HEK293 (cell line): ENCODE measurements around the gene TMPRSS4.

Source experiments
- CTCF ChIA-PET: fragments of 350-600 bp; formaldehyde crosslinking; extraction: SDS; loops from one replicate; lab custom pipeline; 2021; ENCODE audit warnings: antibody characterized with exemption; lab: Yijun Ruan, JAX
- POLR2A ChIA-PET: fragments of 300-600 bp; formaldehyde crosslinking; extraction: SDS; loops from one replicate; lab custom pipeline; 2020; ENCODE audit warnings: antibody characterized with exemption, inconsistent platforms; lab: Yijun Ruan, JAX
- H3K27ac ChIP-seq: fragments of 200-500 bp; sonication (Bioruptor generic); 2 replicates; pipeline ENCODE4 v1.5.1; 2014; ENCODE audit warnings: low read depth, low read length, control low read depth, inconsistent platforms; ENCODE audit errors: extremely low read depth
- H3K36me3 ChIP-seq, 2 experiments: fragments of 200-500 bp in 1 of 2; sonication (Bioruptor generic) in 1 of 2; 1 replicate in 1 of 2; 2 replicates in 1 of 2; pipeline ENCODE4 v1.5.1; 2014 to 2017; ENCODE audit warnings: inconsistent platforms in 2 of 2, low read length in 2 of 2; ENCODE audit not compliant: control insufficient read depth in 2 of 2, insufficient read depth in 1 of 2
- H3K4me1 ChIP-seq: fragments of 200-500 bp; sonication (Bioruptor generic); 2 replicates; pipeline ENCODE4 v1.5.1; 2014; ENCODE audit warnings: mild to moderate bottlenecking, low read length, inconsistent platforms; ENCODE audit not compliant: control insufficient read depth, insufficient read depth
- H3K4me3 ChIP-seq: 2 replicates; pipeline ENCODE4 v1.5.1; 2011; ENCODE audit warnings: low read depth, mild to moderate bottlenecking, control low read depth, low read length, moderate library complexity
- H3K9me3 ChIP-seq: fragments of 200-500 bp; sonication (Bioruptor generic); 2 replicates; pipeline ENCODE4 v1.5.1; 2014; ENCODE audit warnings: low read depth, low read length, inconsistent platforms; ENCODE audit not compliant: control insufficient read depth, insufficient read depth
- MYNN ChIP-seq: fragments of 450-650 bp; formaldehyde crosslinking; IDR thresholded peaks from 2 replicates; pipeline ENCODE4 v1.5.1; 2016; ENCODE audit warnings: missing biosample characterization, missing genetic modification characterization, borderline replicate concordance
- SCRT1 ChIP-seq: fragments of 450-650 bp; formaldehyde crosslinking; IDR thresholded peaks from 2 replicates; pipeline ENCODE4 v1.5.1; 2016; ENCODE audit warnings: missing biosample characterization, missing genetic modification characterization, borderline replicate concordance
- SCRT2 ChIP-seq: fragments of 450-650 bp; formaldehyde crosslinking; IDR thresholded peaks from 2 replicates; pipeline ENCODE4 v1.5.1; 2016; ENCODE audit warnings: missing biosample characterization, missing genetic modification characterization
- ZNF121 ChIP-seq: fragments of 450-650 bp; formaldehyde crosslinking; IDR thresholded peaks from 2 replicates; pipeline ENCODE4 v1.5.1; 2016; ENCODE audit warnings: missing biosample characterization, missing genetic modification characterization
- ZNF214 ChIP-seq: fragments of 450-650 bp; formaldehyde crosslinking; IDR thresholded peaks from 2 replicates; pipeline ENCODE4 v1.5.1; 2017; ENCODE audit warnings: missing biosample characterization, mild to moderate bottlenecking, missing genetic modification characterization, borderline replicate concordance
- ZNF221 ChIP-seq: fragments of 450-650 bp; formaldehyde crosslinking; IDR thresholded peaks from 2 replicates; pipeline ENCODE4 v1.5.1; 2017; ENCODE audit warnings: missing biosample characterization, missing genetic modification characterization, borderline replicate concordance
- ZNF274 ChIP-seq, 2 experiments: fragments of 200-500 bp in 1 of 2; fragments of 450-650 bp in 1 of 2; sonication (Bioruptor generic) in 1 of 2; formaldehyde crosslinking in 1 of 2; IDR thresholded peaks; 2 replicates each; pipeline versions ENCODE4 v1.5.1 to v1.6.1; 2014 to 2016; ENCODE audit warnings: borderline replicate concordance in 1 of 2, inconsistent platforms in 1 of 2, low read length in 1 of 2, missing biosample characterization in 1 of 2, missing genetic modification characterization in 1 of 2
- ZNF626 ChIP-seq: fragments of 450-650 bp; sonication (Bioruptor Pico); formaldehyde crosslinking; IDR thresholded peaks from 2 replicates; pipeline ENCODE4 v1.5.1; 2018; ENCODE audit warnings: missing biosample characterization, missing genetic modification characterization, inconsistent platforms
- ZNF776 ChIP-seq: fragments of 450-650 bp; formaldehyde crosslinking; IDR thresholded peaks from 2 replicates; pipeline ENCODE4 v1.5.0; 2017; ENCODE audit warnings: missing biosample characterization, missing genetic modification characterization, borderline replicate concordance
- ZNF843 ChIP-seq: fragments of 450-650 bp; formaldehyde crosslinking; IDR thresholded peaks from 2 replicates; pipeline ENCODE4 v1.5.1; 2016; ENCODE audit warnings: missing biosample characterization, missing genetic modification characterization
- TF ChIP-seq, protein P1 (sequence below): IDR thresholded peaks from 2 replicates; pipeline ENCODE4 v1.6.1; 2011; ENCODE audit warnings: mild to moderate bottlenecking, low read depth, low read length, borderline replicate concordance
- TF ChIP-seq, protein P2 (sequence below): fragments of 450-650 bp; formaldehyde crosslinking; IDR thresholded peaks from 2 replicates; pipeline ENCODE4 v1.5.1; 2016; ENCODE audit warnings: missing biosample characterization, missing genetic modification characterization
- TF ChIP-seq, protein P3 (sequence below): fragments of 450-650 bp; formaldehyde crosslinking; IDR thresholded peaks from 2 replicates; pipeline ENCODE4 v1.5.1; 2016; ENCODE audit warnings: missing biosample characterization, missing genetic modification characterization
- TF ChIP-seq, protein P4 (sequence below): fragments of 450-650 bp; formaldehyde crosslinking; IDR thresholded peaks from 2 replicates; pipeline ENCODE4 v1.5.1; 2017; ENCODE audit warnings: missing biosample characterization, missing genetic modification characterization

Gene TMPRSS4

DNA sequence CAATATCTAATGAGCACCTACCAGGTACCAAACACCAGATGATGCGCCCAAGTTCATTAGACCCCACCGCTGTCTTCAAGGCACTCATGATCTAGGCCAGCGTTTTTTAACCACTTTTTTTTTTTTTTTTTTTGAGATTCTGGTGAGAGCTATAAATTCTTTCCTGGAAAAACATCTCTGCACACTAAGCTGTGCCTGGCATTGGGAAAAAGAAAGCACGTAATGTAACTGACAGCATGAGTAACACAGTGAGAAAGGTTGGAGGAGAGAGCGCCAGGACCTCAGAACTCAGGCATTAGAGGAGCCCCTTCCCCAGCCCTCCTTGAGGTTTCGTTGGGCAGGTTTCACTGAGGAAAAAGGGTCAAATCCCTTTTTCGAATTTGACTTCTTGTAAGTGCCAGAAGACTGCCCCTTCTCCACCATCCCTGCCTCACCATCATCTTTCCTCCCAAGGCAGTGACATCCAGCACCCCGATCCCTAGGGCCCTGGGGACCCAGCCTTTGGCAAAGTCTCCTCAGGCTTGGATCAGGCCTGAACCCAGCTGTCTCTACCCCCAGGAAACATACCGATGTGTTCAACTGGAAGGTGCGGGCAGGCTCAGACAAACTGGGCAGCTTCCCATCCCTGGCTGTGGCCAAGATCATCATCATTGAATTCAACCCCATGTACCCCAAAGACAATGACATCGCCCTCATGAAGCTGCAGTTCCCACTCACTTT is 36.0 kb downstream of the TMPRSS4 start (continued):
- TF ChIP-seq, protein P1, sequence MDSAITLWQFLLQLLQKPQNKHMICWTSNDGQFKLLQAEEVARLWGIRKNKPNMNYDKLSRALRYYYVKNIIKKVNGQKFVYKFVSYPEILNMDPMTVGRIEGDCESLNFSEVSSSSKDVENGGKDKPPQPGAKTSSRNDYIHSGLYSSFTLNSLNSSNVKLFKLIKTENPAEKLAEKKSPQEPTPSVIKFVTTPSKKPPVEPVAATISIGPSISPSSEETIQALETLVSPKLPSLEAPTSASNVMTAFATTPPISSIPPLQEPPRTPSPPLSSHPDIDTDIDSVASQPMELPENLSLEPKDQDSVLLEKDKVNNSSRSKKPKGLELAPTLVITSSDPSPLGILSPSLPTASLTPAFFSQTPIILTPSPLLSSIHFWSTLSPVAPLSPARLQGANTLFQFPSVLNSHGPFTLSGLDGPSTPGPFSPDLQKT: no peak
- TF ChIP-seq MYNN (tag by site-specific recombination): no peak
- no peak for TF ChIP-seq ZNF214 (tag by site-specific recombination)
- TF ChIP-seq, protein P2, sequence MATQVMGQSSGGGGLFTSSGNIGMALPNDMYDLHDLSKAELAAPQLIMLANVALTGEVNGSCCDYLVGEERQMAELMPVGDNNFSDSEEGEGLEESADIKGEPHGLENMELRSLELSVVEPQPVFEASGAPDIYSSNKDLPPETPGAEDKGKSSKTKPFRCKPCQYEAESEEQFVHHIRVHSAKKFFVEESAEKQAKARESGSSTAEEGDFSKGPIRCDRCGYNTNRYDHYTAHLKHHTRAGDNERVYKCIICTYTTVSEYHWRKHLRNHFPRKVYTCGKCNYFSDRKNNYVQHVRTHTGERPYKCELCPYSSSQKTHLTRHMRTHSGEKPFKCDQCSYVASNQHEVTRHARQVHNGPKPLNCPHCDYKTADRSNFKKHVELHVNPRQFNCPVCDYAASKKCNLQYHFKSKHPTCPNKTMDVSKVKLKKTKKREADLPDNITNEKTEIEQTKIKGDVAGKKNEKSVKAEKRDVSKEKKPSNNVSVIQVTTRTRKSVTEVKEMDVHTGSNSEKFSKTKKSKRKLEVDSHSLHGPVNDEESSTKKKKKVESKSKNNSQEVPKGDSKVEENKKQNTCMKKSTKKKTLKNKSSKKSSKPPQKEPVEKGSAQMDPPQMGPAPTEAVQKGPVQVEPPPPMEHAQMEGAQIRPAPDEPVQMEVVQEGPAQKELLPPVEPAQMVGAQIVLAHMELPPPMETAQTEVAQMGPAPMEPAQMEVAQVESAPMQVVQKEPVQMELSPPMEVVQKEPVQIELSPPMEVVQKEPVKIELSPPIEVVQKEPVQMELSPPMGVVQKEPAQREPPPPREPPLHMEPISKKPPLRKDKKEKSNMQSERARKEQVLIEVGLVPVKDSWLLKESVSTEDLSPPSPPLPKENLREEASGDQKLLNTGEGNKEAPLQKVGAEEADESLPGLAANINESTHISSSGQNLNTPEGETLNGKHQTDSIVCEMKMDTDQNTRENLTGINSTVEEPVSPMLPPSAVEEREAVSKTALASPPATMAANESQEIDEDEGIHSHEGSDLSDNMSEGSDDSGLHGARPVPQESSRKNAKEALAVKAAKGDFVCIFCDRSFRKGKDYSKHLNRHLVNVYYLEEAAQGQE: no peak
- TF ChIP-seq ZNF843 (tag by site-specific recombination): no peak
- no peak for TF ChIP-seq ZNF776 (tag by site-specific recombination)

DNA sequence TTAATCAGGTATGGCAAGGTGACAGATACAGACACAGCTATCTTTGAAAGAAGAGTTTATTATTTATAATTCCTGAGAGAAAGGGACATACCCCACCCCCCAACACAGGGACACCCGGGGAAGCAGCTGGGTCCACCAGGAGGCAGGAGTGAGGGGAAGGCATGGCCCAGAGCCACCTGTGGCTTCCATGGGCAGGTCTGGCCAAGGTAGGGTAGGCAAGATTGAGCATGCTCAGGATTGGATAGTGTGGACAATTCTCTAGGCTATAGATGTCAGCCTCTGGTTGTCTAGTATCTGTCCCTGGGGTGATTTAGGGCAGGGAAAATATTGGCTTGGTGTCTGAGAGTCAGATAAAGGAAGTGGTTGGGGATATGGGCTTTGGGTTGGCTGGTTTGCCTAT is 37.4 kb downstream of the TMPRSS4 start:
- Histone ChIP-seq H3K9me3 (no peaks in the 10 kb centered on the region), H3K27ac (no peak overlapping the region), H3K4me1 (no peaks in the 10 kb centered on the region), H3K4me3 (no peak overlapping the region), H3K36me3 (no peaks in the 10 kb centered on the region)
- ChIA-PET CTCF (interaction anchor here (0.6 to 1.3 kb wide), 3 partner anchors 15 to 307 kb away, joined by 3 read pairs; no protein-coding TSS in a partner anchor), POLR2A (interaction anchor here (1.1 kb wide), 1 partner anchor 9 kb away, joined by 4 read pairs; no protein-coding TSS in a partner anchor)
- TF ChIP-seq ZNF221 (tag by site-specific recombination): no peak
- TF ChIP-seq SCRT2 (tag by site-specific recombination): peak; percentile 55; the same call in 1 of the 2 replicates
- peak; percentile 38; the same call in 1 of the 2 replicates for TF ChIP-seq SCRT1 (tag by site-specific recombination)

DNA sequence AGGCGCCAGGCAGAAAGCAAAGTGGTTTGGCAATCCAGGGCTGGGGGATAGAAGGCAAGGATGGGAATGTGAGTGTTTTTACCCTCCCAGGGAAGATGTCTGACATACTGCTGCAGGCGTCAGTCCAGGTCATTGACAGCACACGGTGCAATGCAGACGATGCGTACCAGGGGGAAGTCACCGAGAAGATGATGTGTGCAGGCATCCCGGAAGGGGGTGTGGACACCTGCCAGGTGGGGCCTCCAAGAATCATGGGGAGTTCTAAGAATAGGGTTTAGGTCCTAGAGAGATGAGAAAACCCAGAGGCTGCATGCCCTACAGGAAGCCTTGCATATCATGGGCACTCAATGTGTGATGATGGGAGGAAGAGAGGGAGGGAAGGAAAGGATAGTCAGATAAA is 38.2 kb downstream of the TMPRSS4 start:
- POLR2A ChIA-PET: no interaction called here
- H3K4me1 ChIP-seq: no peaks in the 10 kb centered on the region
- CTCF ChIA-PET: interaction anchor here (0.6 to 0.7 kb wide), 2 partner anchors 62 to 288 kb away, joined by 3 read pairs; no protein-coding TSS in a partner anchor

More for the DNA sequence above, 38.2 kb downstream of the TMPRSS4 start:
- Histone ChIP-seq H3K9me3 (no peaks in the 10 kb centered on the region), H3K36me3 (no peaks in the 10 kb centered on the region), H3K4me3 (no peak overlapping the region), H3K27ac (no peak overlapping the region)
- no peak for TF ChIP-seq ZNF121 (tag by site-specific recombination)
- no peak for TF ChIP-seq ZNF274 (IDR thresholded peaks at IDR 0.05; ENCODE audit: low read length)
- no peak for TF ChIP-seq ZNF274 (tag by site-specific recombination; IDR thresholded peaks at IDR 0.05; ENCODE audit: borderline replicate concordance)
- TF ChIP-seq, protein P3, sequence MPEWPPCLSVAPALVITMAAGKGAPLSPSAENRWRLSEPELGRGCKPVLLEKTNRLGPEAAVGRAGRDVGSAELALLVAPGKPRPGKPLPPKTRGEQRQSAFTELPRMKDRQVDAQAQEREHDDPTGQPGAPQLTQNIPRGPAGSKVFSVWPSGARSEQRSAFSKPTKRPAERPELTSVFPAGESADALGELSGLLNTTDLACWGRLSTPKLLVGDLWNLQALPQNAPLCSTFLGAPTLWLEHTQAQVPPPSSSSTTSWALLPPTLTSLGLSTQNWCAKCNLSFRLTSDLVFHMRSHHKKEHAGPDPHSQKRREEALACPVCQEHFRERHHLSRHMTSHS (tag by site-specific recombination): no peak
- TF ChIP-seq, protein P4, sequence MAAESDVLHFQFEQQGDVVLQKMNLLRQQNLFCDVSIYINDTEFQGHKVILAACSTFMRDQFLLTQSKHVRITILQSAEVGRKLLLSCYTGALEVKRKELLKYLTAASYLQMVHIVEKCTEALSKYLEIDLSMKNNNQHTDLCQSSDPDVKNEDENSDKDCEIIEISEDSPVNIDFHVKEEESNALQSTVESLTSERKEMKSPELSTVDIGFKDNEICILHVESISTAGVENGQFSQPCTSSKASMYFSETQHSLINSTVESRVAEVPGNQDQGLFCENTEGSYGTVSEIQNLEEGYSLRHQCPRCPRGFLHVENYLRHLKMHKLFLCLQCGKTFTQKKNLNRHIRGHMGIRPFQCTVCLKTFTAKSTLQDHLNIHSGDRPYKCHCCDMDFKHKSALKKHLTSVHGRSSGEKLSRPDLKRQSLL (tag by site-specific recombination): no peak
- TF ChIP-seq ZNF626 (tag by site-specific recombination): no peak
